IMR-90 (cell line): ENCODE results near the gene KXD1. TPM values are rescaled to one million over a fixed set of nuclear protein-coding genes. Genes with fewer than 3 reads are reported as not detected.

Source experiments
- ATAC-seq: fragments of 200-7000 bp; cut with Tn5 transposase; 2 replicates; pipeline ENCODE4 v1.9.1; 2020; ENCODE audit warnings: low read depth, mild to moderate bottlenecking, moderate library complexity
- BruUV-seq: library from RNA; stranded (reverse); fragments of 400-500 nt; replicated peaks from 2 replicates; lab custom pipeline; 2021; lab: Mats Ljungman, UMichigan
- CTCF ChIA-PET: fragments of 300-600 bp; formaldehyde crosslinking; extraction: SDS; loops from one replicate; lab custom pipeline; 2021; ENCODE audit warnings: antibody characterized with exemption; lab: Yijun Ruan, JAX
- POLR2A ChIA-PET: fragments of 300-600 bp; sonication (Branson Sonifier 250); formaldehyde crosslinking; loops from one replicate; lab custom pipeline; 2022; ENCODE audit warnings: antibody characterized with exemption; ENCODE audit not compliant: unreplicated experiment; lab: Charles Lee
- DNase-seq: peaks from one replicate; pipeline ENCODE4 v3.0.0; 2013
- H2AFZ ChIP-seq: replicated peaks from 2 replicates; pipeline ENCODE3; 2013; ENCODE audit warnings: low read length, mild to moderate bottlenecking; ENCODE audit not compliant: poor library complexity
- H2AK5ac ChIP-seq: 2 replicates; pipeline ENCODE4 v1.6.1; 2013; ENCODE audit warnings: low read depth, low read length, inconsistent platforms
- H2AK9ac ChIP-seq: replicated peaks from 2 replicates; pipeline ENCODE3; 2013; ENCODE audit warnings: mild to moderate bottlenecking, low read depth, low read length, moderate library complexity; ENCODE audit not compliant: poor library complexity
- H2BK120ac ChIP-seq: 2 replicates; pipeline ENCODE4 v1.6.1; 2013; ENCODE audit warnings: low read depth, low read length, inconsistent platforms
- H2BK15ac ChIP-seq: 3 replicates; pipeline ENCODE4 v1.6.1; 2013; ENCODE audit warnings: low read depth, low read length, inconsistent platforms
- H2BK20ac ChIP-seq: 2 replicates; pipeline ENCODE4 v1.6.1; 2013; ENCODE audit warnings: low read depth, mild to moderate bottlenecking, inconsistent platforms, low read length, moderate library complexity
- H2BK5ac ChIP-seq: 2 replicates; pipeline ENCODE4 v1.6.1; 2013; ENCODE audit warnings: mild to moderate bottlenecking, low read depth, low read length, inconsistent platforms; ENCODE audit not compliant: poor library complexity, severe bottlenecking
- H3K14ac ChIP-seq: replicated peaks from 2 replicates; pipeline ENCODE4 v1.6.1; 2013; ENCODE audit warnings: low read depth, low read length, inconsistent platforms
- H3K18ac ChIP-seq: 2 replicates; pipeline ENCODE4 v1.6.1; 2013; ENCODE audit warnings: low read depth, low read length, control low read depth
- H3K23ac ChIP-seq: 2 replicates; pipeline ENCODE4 v1.6.1; 2013; ENCODE audit warnings: low read depth, low read length, inconsistent platforms
- H3K27ac ChIP-seq: 2 replicates; pipeline ENCODE4 v1.5.1; 2013; ENCODE audit warnings: mild to moderate bottlenecking, control low read depth, low read length; ENCODE audit not compliant: insufficient read depth
- H3K27me3 ChIP-seq: 2 replicates; pipeline ENCODE4 v1.6.1; 2013; ENCODE audit warnings: low read length; ENCODE audit not compliant: control insufficient read depth, insufficient read depth
- H3K36me3 ChIP-seq: 2 replicates; pipeline ENCODE4 v1.6.1; 2013; ENCODE audit warnings: low read length, mixed read lengths; ENCODE audit not compliant: control insufficient read depth, insufficient read depth
- H3K4ac ChIP-seq: 2 replicates; pipeline ENCODE4 v1.6.1; 2013; ENCODE audit warnings: low read depth, low read length, inconsistent platforms
- H3K4me1 ChIP-seq: 2 replicates; pipeline ENCODE4 v1.6.1; 2013; ENCODE audit warnings: low read length, mixed read lengths; ENCODE audit not compliant: control insufficient read depth, insufficient read depth
- H3K4me2 ChIP-seq: 2 replicates; pipeline ENCODE4 v1.6.1; 2013; ENCODE audit warnings: low read depth, mild to moderate bottlenecking, control low read depth, low read length, moderate library complexity
- H3K4me3 ChIP-seq: 2 replicates; pipeline ENCODE4 v1.5.1; 2013; ENCODE audit warnings: low read depth, mild to moderate bottlenecking, control low read depth, low read length, moderate library complexity; ENCODE audit not compliant: insufficient read depth
- H3K56ac ChIP-seq: 2 replicates; pipeline ENCODE4 v1.6.1; 2013; ENCODE audit warnings: low read length, inconsistent platforms; ENCODE audit not compliant: insufficient read depth; ENCODE audit errors: extremely low read depth
- H3K79me1 ChIP-seq, 2 experiments: 2 replicates each; pipeline ENCODE4 v1.6.1; 2013; ENCODE audit warnings: low read length in 2 of 2, inconsistent platforms in 1 of 2, low read depth in 1 of 2
- H3K9ac ChIP-seq: 2 replicates; pipeline ENCODE4 v1.6.1; 2013; ENCODE audit warnings: low read depth, low read length, control low read depth
- H3K9me1 ChIP-seq: 2 replicates; pipeline ENCODE4 v1.6.1; 2013; ENCODE audit warnings: low read length, inconsistent platforms; ENCODE audit not compliant: insufficient read depth
- H3K9me3 ChIP-seq: 2 replicates; pipeline ENCODE4 v1.6.1; 2013; ENCODE audit warnings: low read length; ENCODE audit not compliant: control insufficient read depth, insufficient read depth
- H4K20me1 ChIP-seq: 2 replicates; pipeline ENCODE4 v1.6.1; 2013; ENCODE audit warnings: low read length, inconsistent platforms; ENCODE audit not compliant: insufficient read depth
- H4K5ac ChIP-seq: 2 replicates; pipeline ENCODE4 v1.6.1; 2013; ENCODE audit warnings: mild to moderate bottlenecking, low read depth, low read length, control low read depth
- H4K8ac ChIP-seq, 2 experiments: 2 replicates each; pipeline ENCODE4 v1.6.1; 2013; ENCODE audit warnings: low read depth in 2 of 2, low read length in 2 of 2, control low read depth in 1 of 2, inconsistent platforms in 1 of 2
- H4K91ac ChIP-seq: 2 replicates; pipeline ENCODE4 v1.6.1; 2013; ENCODE audit warnings: low read depth, low read length, inconsistent platforms; ENCODE audit not compliant: insufficient read depth
- BHLHE40 ChIP-seq: fragments of 150-350 bp; IDR thresholded peaks from 2 replicates; pipeline ENCODE4 v1.6.1; 2016; ENCODE audit warnings: mild to moderate bottlenecking, low read depth, low read length
- CEBPB ChIP-seq: IDR thresholded peaks from 2 replicates; pipeline ENCODE4 v1.6.1; 2012; ENCODE audit warnings: low read depth, low read length, improper control_type of control experiment
- CHD1 ChIP-seq: IDR thresholded peaks from 2 replicates; pipeline ENCODE4 v1.6.1; 2012; ENCODE audit warnings: low read depth, low read length, improper control_type of control experiment
- CTCF ChIP-seq: conservative IDR thresholded peaks from 2 replicates; pipeline ENCODE4 v1.5.1; 2012; ENCODE audit warnings: mild to moderate bottlenecking, low read depth, low read length, improper control_type of control experiment
- ELK1 ChIP-seq: fragments of 150-350 bp; IDR thresholded peaks from 2 replicates; pipeline ENCODE4 v1.6.1; 2016; ENCODE audit warnings: low read depth, mild to moderate bottlenecking, low read length, moderate library complexity, borderline replicate concordance
- FOS ChIP-seq: fragments of 150-350 bp; IDR thresholded peaks from 2 replicates; pipeline ENCODE4 v1.6.1; 2016; ENCODE audit warnings: low read depth, low read length
- MAFK ChIP-seq: IDR thresholded peaks from 2 replicates; pipeline ENCODE4 v1.6.1; 2012; ENCODE audit warnings: low read depth, low read length, improper control_type of control experiment
- MAZ ChIP-seq: IDR thresholded peaks from 2 replicates; pipeline ENCODE4 v1.6.1; 2012; ENCODE audit warnings: low read depth, mild to moderate bottlenecking, low read length, improper control_type of control experiment, moderate library complexity, borderline replicate concordance
- MXI1 ChIP-seq: IDR thresholded peaks from 2 replicates; pipeline ENCODE4 v1.6.1; 2012; ENCODE audit warnings: low read depth, mild to moderate bottlenecking, low read length, moderate library complexity, borderline replicate concordance
- NFE2L2 ChIP-seq: fragments of 150-350 bp; IDR thresholded peaks from 2 replicates; pipeline ENCODE4 v1.6.1; 2016; ENCODE audit warnings: low read depth, mild to moderate bottlenecking, low read length
- POLR2A ChIP-seq: IDR thresholded peaks from 2 replicates; pipeline ENCODE4 v1.6.1; 2012; ENCODE audit warnings: mild to moderate bottlenecking, low read depth, low read length
- RAD21 ChIP-seq: IDR thresholded peaks from 2 replicates; pipeline ENCODE4 v1.6.1; 2012; ENCODE audit warnings: low read length, improper control_type of control experiment
- RCOR1 ChIP-seq: IDR thresholded peaks from 2 replicates; pipeline ENCODE4 v1.6.1; 2012; ENCODE audit warnings: mild to moderate bottlenecking, low read length, improper control_type of control experiment; ENCODE audit not compliant: insufficient replicate concordance
- RFX5 ChIP-seq: IDR thresholded peaks from 2 replicates; pipeline ENCODE4 v1.8.0; 2012; ENCODE audit warnings: low read depth, mild to moderate bottlenecking, low read length, moderate library complexity
- SMC3 ChIP-seq: fragments of 150-350 bp; IDR thresholded peaks from 2 replicates; pipeline ENCODE4 v1.6.1; 2016; ENCODE audit warnings: low read depth, mild to moderate bottlenecking, antibody characterized with exemption, low read length, moderate library complexity
- USF2 ChIP-seq: fragments of 150-350 bp; IDR thresholded peaks from 2 replicates; pipeline ENCODE4 v1.6.1; 2017; ENCODE audit warnings: mild to moderate bottlenecking, antibody characterized with exemption, low read length, low read depth
- WGBS, 2 experiments: methylation state at CpG; one replicate each; pipeline versions ENCODE4 v1.1.5 to v1.1.7; 2013; ENCODE audit warnings: missing lambda C conversion rate in 2 of 2; ENCODE audit not compliant: insufficient read length in 1 of 2; ENCODE audit errors: extremely low coverage in 2 of 2; 5-methylcytosine and 5-hydroxymethylcytosine counted together
- dilution Hi-C: fragments of 300-500 bp; cut with HindIII; formaldehyde crosslinking; loops from one replicate; pipeline ENCODE4 v1.14.3; 2018; ENCODE audit warnings: low sequenced_read_pairs; ENCODE audit not compliant: unreplicated experiment
- in situ Hi-C: fragments of 300-500 bp; cut with MboI; formaldehyde crosslinking; loops from 3 replicates; pipeline ENCODE4 v1.14.3; 2019; ENCODE audit warnings: low sequenced_read_pairs, inconsistent platforms, mixed read lengths
- intact Hi-C: fragments of 100-400 bp; cut with micrococcal nuclease; formaldehyde crosslinking; loops from 2 replicates; pipeline ENCODE4 v1.10.0; 2022
- polyA plus RNA-seq, 3 experiments: library from polyadenylated mRNA; depleted of rRNA; stranded (reverse); fragments of >200 nt; gene quantifications; 2 replicates each; pipeline ENCODE4 v1.2.3, GENCODE V29; 2012; ENCODE audit warnings: low replicate concordance in 1 of 3
- total RNA-seq: library from RNA; depleted of rRNA; stranded (reverse); fragments of >200 nt; gene quantifications from 2 replicates; pipeline ENCODE4 v1.2.3, GENCODE V29; 2012

The KXD1 gene
- total and polyA plus RNA-seq, 2 of the 4 experiments (the other 2 are of a cell fraction), result 66.7 to 196 TPM

GRCh38 chr19:18539372-18539771, 18.3 kb upstream of the KXD1 start:
- ATAC-seq, result no peak
- H3K9me3 ChIP-seq, result no peaks in the 10 kb centered on the region
- no peak overlapping the region for H2BK5ac ChIP-seq
- no peak overlapping the region for H2BK120ac ChIP-seq
- H3K14ac ChIP-seq, result no peak overlapping the region
- in situ Hi-C loops, result no loop called here
- H3K18ac ChIP-seq, result no peak overlapping the region
- no peaks in the 10 kb centered on the region for H4K20me1 ChIP-seq
- H3K4ac ChIP-seq, result no peak overlapping the region
- H3K79me1 ChIP-seq, result peaks cover 20 to 44% of the 10 kb centered on the region in 2 experiments
- no peak overlapping the region for H2AK9ac ChIP-seq
- CTCF ChIA-PET, result no interaction called here
- no peak for TF ChIP-seq USF2
- TF ChIP-seq MAFK, result no peak
- TF ChIP-seq FOS, result no peak
- no peak for TF ChIP-seq MXI1
- TF ChIP-seq NFE2L2, result no peak
- TF ChIP-seq MAZ, result no peak
- TF ChIP-seq BHLHE40, result no peak
- TF ChIP-seq ELK1, result no peak
- no peak for TF ChIP-seq CTCF
- TF ChIP-seq CEBPB, result no peak
- TF ChIP-seq SMC3, result no peak
- TF ChIP-seq RFX5, result no peak
- TF ChIP-seq RAD21, result no peak
- TF ChIP-seq RCOR1, result no peak
- TF ChIP-seq CHD1, result no peak
- TF ChIP-seq POLR2A, result no peak
- H3K9ac ChIP-seq, result no peak overlapping the region
- no peak overlapping the region for H2AFZ ChIP-seq
- no peak overlapping the region for H2BK15ac ChIP-seq
- intact Hi-C loops, result no loop called here
- H3K27ac ChIP-seq, result no peak overlapping the region
- no peak overlapping the region for H2BK20ac ChIP-seq
- POLR2A ChIA-PET, result interaction anchor here (0.6 kb wide), 1 partner anchor 179 kb away, joined by 3 read pairs; no protein-coding TSS in a partner anchor
- no peak overlapping the region for H2AK5ac ChIP-seq
- H4K8ac ChIP-seq, result no peak overlapping the region
- H3K4me1 ChIP-seq, result peaks cover 7% of the 10 kb centered on the region
- peaks cover 13% of the 10 kb centered on the region for H3K9me1 ChIP-seq
- no peak overlapping the region for H4K5ac ChIP-seq
- 98% methylated on average over 15 of the region's 19 CpGs; no CpG with 5 or more reads in 1 of the 2 experiments for WGBS, 2 experiments
- dilution Hi-C loops, result no loop called here
- H4K91ac ChIP-seq, result no peak overlapping the region
- H3K4me2 ChIP-seq, result no peak overlapping the region
- no peaks in the 10 kb centered on the region for H3K27me3 ChIP-seq
- no TSS peak for BruUV-seq
- H3K56ac ChIP-seq, result no peak overlapping the region
- no peak for DNase-seq
- no peak overlapping the region for H3K23ac ChIP-seq
- peaks cover 51% of the 10 kb centered on the region for H3K36me3 ChIP-seq
- H3K4me3 ChIP-seq, result no peak overlapping the region
